ENCODE results near the gene CCDC69.
"Not testable (repeated sequence)": the region's sequence is repeated elsewhere in the genome, so short reads cannot be mapped to it uniquely, and the experiment has no call there.

CCDC69 gene

DNA sequence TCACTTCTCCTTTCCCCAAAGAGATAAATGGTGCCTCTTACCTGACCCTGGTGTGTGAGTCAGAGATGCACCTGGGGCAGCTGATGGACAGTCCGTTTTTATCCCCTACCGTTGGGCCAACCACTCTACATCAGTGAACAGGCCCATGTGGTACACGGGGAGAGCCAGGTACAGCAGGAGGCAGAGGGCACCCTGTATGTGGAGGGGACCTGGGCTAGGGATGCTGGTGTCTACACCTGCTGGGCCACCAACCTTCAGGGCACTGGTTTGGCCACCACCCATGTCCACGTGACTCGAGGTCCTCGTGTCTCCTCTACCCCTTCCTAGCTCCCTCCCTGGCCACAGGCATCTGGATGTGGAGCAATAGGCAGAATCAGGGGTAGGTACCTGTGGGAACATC, 43.6 kb downstream of the CCDC69 start:
- peaks cover 0 to 6% (median 0%) of the 10 kb centered on the region in 10 experiments; a peak in 1 of 20 replicates for H3K4me1 ChIP-seq
- H4K20me1 ChIP-seq, result peaks cover 0 to 6% (median 0%) of the 10 kb centered on the region in 11 experiments; a peak in 3 of 22 replicates
- no peak overlapping the region for H3K4me2 ChIP-seq
- no peaks in the 10 kb centered on the region for H3K9me3 ChIP-seq (replicated peaks in 1 of 11)
- no peak overlapping the region for H3K4me3 ChIP-seq
- no peak overlapping the region for H3K9ac ChIP-seq
- H3K27ac ChIP-seq, result no peak overlapping the region; a peak in 1 of 22 replicates
- no peaks in the 10 kb centered on the region for H3K27me3 ChIP-seq
- peaks cover 71 to 87% (median 79%) of the 10 kb centered on the region in 11 experiments for H3K36me3 ChIP-seq
- no peak for TF ChIP-seq Cebpa-rat (IDR thresholded peaks at IDR 0.05)

DNA sequence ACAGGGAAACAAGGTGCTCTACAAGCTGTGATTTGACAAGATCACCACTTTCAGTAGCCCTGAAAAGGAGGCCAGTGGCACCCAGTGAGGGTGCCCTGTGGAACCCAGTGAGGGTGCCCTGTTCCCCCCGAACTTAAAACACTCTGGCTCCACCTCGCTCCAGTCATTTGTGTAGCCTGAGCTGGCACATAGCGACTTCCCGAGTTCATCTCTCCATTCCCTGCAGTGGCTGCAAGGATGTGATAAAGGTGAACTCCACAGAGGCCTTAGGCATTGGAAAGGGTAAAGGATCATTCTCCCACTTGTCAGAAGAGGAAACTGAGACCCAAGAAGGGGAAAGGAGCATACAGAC, 44.4 kb downstream of the CCDC69 start:
- Histone ChIP-seq H4K20me1 (peaks cover 0 to 6% (median 0%) of the 10 kb centered on the region in 11 experiments; a peak in 2 of 22 replicates), H3K4me1 (peaks cover 0 to 6% (median 0%) of the 10 kb centered on the region in 10 experiments; a peak in 1 of 20 replicates), H3K36me3 (peaks cover 63 to 83% (median 75%) of the 10 kb centered on the region in 11 experiments), H3K27me3 (no peaks in the 10 kb centered on the region), H3K9me3 (replicated peaks in 1 of 11) (no peaks in the 10 kb centered on the region), H3K4me2 (no peak overlapping the region), H3K27ac (no peak overlapping the region), H3K9ac (no peak overlapping the region), H3K4me3 (no peak overlapping the region)
- no peak for TF ChIP-seq Cebpa-rat (IDR thresholded peaks at IDR 0.05)

DNA sequence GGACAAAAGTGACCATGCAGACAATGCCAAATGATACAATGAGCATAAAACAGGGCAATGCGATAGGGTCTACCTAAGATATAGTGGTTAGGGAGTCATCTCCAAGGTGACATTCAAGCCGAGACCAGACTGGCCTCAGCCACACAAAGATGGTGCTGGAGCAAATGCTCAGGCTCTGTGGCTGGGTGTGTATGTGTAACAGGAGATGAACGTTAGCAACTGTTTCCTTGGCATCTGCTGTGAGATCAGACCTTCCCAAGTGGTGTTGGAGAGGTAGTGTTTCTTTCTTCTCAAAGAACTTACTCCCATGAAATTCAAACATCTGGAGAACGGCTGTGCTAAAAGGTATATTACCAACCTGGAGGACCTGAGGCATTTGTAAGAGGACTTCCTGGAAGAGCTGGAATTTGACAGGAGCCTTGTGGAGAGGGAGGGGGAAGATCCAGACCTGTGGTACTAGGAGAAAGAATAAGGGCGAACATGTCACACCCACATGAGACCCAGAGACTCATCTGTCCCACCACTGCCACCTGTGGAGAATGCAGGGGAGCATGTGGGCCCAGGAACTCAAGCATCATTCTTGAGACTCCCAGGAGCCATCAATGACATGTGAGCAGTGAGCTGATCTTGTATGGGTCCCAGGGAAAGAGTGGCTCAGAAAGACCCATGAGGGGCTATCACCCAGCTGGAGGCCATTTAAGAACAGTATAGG, 45.0 kb downstream of the CCDC69 start:
- Histone ChIP-seq H4K20me1 (peaks cover 0 to 6% (median 0%) of the 10 kb centered on the region in 11 experiments; a peak in 2 of 22 replicates), H3K36me3 (peaks cover 57 to 77% (median 69%) of the 10 kb centered on the region in 11 experiments), H3K4me2 (no peak overlapping the region), H3K4me1 (peaks cover 0 to 6% (median 0%) of the 10 kb centered on the region in 10 experiments; a peak in 1 of 20 replicates), H3K4me3 (no peak overlapping the region), H3K9ac (no peak overlapping the region), H3K27ac (no peak overlapping the region), H3K9me3 (replicated peaks in 1 of 11) (no peaks in the 10 kb centered on the region), H3K27me3 (no peaks in the 10 kb centered on the region)
- no peak for TF ChIP-seq Cebpa-rat (IDR thresholded peaks at IDR 0.05)

DNA sequence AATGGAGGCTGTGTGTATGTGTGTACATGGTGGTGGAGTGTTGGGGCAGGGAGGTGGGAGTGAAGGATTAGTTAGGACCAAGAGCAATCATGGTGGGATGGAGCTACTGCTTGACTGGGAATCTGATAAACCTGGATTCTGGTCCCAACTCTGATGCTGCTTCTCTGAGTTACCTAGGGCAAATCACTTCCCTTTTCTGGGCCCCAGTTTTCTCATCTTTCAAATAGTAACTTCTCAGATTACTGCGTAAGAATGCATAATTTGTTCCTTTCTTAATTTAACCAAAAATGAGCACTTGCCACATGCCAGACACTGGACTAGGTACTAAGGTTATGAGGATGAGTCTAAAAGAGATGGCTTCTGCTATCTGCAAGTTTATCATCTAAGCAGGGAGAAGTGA, 45.5 kb downstream of the CCDC69 start:
- Histone ChIP-seq H3K36me3 (peaks cover 52 to 72% (median 64%) of the 10 kb centered on the region in 11 experiments), H3K27me3 (no peaks in the 10 kb centered on the region), H3K4me1 (peaks cover 0 to 6% (median 0%) of the 10 kb centered on the region in 10 experiments; a peak in 1 of 20 replicates), H3K4me2 (no peak overlapping the region), H3K4me3 (no peak overlapping the region), H3K27ac (no peak overlapping the region), H3K9me3 (replicated peaks in 1 of 11) (no peaks in the 10 kb centered on the region), H3K9ac (no peak overlapping the region), H4K20me1 (peaks cover 0 to 6% (median 0%) of the 10 kb centered on the region in 11 experiments; a peak in 2 of 22 replicates)
- TF ChIP-seq Cebpa-rat (IDR thresholded peaks at IDR 0.05), result no peak

DNA sequence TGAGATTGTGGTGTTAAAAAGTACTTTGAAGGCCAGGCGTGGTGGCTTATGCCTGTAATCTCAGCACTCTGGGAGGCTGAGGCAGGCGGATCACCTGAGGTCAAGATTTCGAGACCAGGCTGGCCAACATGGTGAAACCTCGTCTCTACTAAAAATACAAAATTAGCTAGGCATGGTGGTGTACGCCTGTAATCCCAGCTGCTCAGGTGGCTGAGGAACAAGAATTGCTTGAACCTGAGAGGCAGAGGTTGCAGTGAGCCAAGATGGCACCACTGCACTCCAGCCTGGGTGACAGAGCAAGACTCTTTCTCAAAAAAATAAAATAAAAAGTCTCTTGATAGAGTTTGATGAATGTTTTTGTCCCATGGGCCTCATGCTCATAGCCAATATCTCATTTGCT, 47.6 kb downstream of the CCDC69 start:
- H3K27ac ChIP-seq; H4K20me1 ChIP-seq; H3K9ac ChIP-seq; H3K4me1 ChIP-seq; H3K4me2 ChIP-seq; H3K27me3 ChIP-seq; H3K4me3 ChIP-seq; H3K9me3 ChIP-seq (replicated peaks in 1 of 11): not testable (repeated sequence)
- H3K36me3 ChIP-seq, result peaks cover 31 to 51% (median 43%) of the 10 kb centered on the region in 11 experiments

DNA sequence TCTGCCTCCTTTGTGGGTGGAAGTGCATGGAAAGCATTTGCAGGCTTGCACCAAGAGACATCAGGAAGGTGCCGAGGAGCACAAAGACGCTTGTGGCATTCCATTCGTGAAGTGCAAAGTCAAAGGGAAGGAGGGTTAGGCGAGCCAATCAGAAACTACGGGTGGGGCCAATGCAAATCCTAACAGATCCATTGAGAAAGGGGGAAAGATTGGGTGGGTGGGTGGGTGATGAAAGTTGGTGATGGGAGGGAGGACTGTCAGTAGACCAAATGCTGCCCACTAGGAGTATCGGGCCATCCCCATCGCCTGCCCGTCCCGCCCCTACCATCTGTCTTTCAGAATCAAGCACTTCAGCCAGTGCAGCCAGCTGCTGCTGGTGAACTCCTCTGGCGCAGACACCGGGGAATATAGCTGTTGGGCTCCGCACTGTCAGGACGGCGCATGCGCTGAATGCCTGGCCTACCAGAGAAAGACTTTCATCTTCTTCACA, 49.2 kb downstream of the CCDC69 start:
- no peak for TF ChIP-seq Cebpa-rat (IDR thresholded peaks at IDR 0.05)
- Histone ChIP-seq H4K20me1 (no peaks in the 10 kb centered on the region; a peak in 1 of 22 replicates), H3K4me1 (peaks cover 0 to 17% (median 6%) of the 10 kb centered on the region in 10 experiments; a peak in 10 of 20 replicates), H3K27me3 (no peaks in the 10 kb centered on the region), H3K9me3 (replicated peaks in 1 of 11) (no peaks in the 10 kb centered on the region), H3K9ac (no peak overlapping the region), H3K36me3 (peaks cover 15 to 35% (median 27%) of the 10 kb centered on the region in 11 experiments), H3K4me3 (no peak overlapping the region), H3K4me2 (no peak overlapping the region), H3K27ac (no peak overlapping the region)

DNA sequence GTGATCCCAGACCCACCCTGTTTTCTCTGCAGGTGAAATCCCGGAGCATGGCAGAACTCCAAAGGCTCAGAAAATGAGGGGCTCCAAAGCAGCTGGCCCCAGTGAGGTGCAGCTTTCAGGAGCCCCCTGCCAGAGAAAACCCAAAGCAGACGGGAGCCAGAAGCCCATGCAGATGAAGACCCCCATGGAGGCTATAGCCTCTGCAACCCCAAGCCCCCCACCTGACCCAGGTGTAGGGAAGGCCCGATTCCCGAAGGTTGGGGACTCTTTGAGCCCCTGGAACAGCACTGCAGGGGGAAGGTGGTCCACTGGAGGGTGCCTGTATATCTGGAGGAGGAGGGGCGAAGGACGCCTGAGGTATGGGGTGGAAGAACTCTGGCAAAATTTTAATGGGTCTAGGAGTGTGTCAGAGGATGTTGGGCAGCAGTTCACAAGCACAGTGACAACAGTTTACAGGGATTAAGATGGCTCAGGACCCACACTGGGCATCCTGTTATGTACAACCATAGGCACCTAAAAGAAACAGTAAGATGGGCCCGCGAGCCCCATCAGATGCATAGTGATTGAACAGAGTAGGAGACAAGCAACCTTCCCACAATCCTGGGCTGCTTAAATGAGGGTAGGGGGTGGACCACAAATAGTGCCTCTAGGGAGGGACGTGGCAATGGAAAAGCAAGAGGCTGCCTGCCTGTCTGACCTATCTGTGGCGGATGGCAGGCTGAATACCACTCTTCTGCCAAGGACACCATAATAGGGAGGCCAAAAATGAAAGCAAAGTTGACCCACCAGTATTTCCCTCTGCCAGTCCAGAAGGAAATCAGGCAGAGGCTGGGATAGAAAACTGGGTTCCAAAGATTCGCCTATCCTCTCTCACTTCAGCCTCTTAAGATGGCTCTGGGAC, 49.9 kb downstream of the CCDC69 start:
- Histone ChIP-seq H3K4me1 (peaks cover 0 to 17% (median 6%) of the 10 kb centered on the region in 10 experiments; a peak in 10 of 20 replicates), H3K36me3 (peaks cover 8 to 28% (median 20%) of the 10 kb centered on the region in 11 experiments; a peak in 21 of 22 replicates), H3K27ac (no peak overlapping the region), H3K4me3 (no peak overlapping the region), H3K9ac (no peak overlapping the region), H4K20me1 (no peaks in the 10 kb centered on the region; a peak in 1 of 22 replicates), H3K9me3 (replicated peaks in 1 of 11) (no peaks in the 10 kb centered on the region), H3K4me2 (no peak overlapping the region), H3K27me3 (no peaks in the 10 kb centered on the region)
- no peak for TF ChIP-seq Cebpa-rat (IDR thresholded peaks at IDR 0.05)

DNA sequence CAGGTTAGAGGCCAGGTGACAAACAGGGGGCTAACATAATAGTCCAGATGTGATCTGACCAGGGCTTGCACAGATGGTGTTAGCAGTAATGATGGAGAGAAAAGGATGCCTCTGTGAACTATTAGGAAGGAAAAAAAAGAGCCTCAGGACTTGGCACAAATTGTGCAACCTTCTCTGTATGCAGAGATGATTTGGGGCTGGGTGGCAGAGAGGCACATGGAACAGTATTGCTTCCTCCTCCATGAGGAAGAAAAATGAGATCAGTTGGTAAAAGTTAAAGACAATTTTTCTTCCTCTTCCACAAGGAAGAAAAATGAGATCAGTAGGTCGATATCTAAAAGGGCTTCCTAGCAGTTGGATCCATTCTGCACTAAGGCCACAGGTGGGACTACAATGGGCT, 52.4 kb downstream of the CCDC69 start:
- TF ChIP-seq Cebpa-rat (IDR thresholded peaks at IDR 0.05), result no peak
- H3K9ac ChIP-seq, result no peak overlapping the region
- H3K4me1 ChIP-seq, result peaks cover 0 to 17% (median 3%) of the 10 kb centered on the region in 10 experiments; a peak in 9 of 20 replicates
- peaks cover 0 to 7% (median 2%) of the 10 kb centered on the region in 11 experiments; a peak in 9 of 22 replicates for H3K9me3 ChIP-seq (replicated peaks in 1 of 11)
- no peak overlapping the region for H3K4me3 ChIP-seq
- peaks cover 0 to 11% (median 0%) of the 10 kb centered on the region in 11 experiments; a peak in 4 of 22 replicates for H3K36me3 ChIP-seq
- no peak overlapping the region for H3K27ac ChIP-seq
- H4K20me1 ChIP-seq, result no peaks in the 10 kb centered on the region
- H3K4me2 ChIP-seq, result peak overlapping the region in 4 of 11 experiments; percentile 1 to 54 (median 31); a peak in 6 of 22 replicates
- H3K27me3 ChIP-seq, result no peaks in the 10 kb centered on the region

Data from BLaER1 treated with 17β-estradiol and CSF1 and Interleukin-3, amounts not matched to agents 10 nM and 100 nM (cell line).